ENCODE measurements around the gene TRAPPC3. TPM values are rescaled to one million over a fixed set of nuclear protein-coding genes. Genes with fewer than 3 reads are reported as not detected.

Gene TRAPPC3
- total and polyA plus RNA-seq, 2 experiments from 2014 or later = 45.6 to 55.9 TPM

- TF ChIP-seq REST (IDR thresholded peaks at IDR 0.05; ENCODE audit: unreplicated experiment) (no peak), CTCF (conservative IDR thresholded peaks at IDR 0.05; ENCODE audit: low read depth in 2 of 2) (no peak), CREB1 (CRISPR knock-in tag; IDR thresholded peaks at IDR 0.05; ENCODE audit: low read depth) (no peak), JUNB (IDR thresholded peaks at IDR 0.05; ENCODE audit: unreplicated experiment) (no peak), ETS1 (IDR thresholded peaks at IDR 0.05) (no peak), ZNF114 (CRISPR knock-in tag; IDR thresholded peaks at IDR 0.05) (no peak), ZNF331 (CRISPR knock-in tag; IDR thresholded peaks at IDR 0.05; ENCODE audit: low read depth) (no peak), EZH2phosphoT487 (IDR thresholded peaks at IDR 0.05; ENCODE audit: unreplicated experiment) (no peak), STAT1 (IDR thresholded peaks at IDR 0.05; ENCODE audit: unreplicated experiment) (no peak)
Measured at GRCh38 chr1:36119456-36119855, 29.8 kb downstream of the TRAPPC3 start (continued).

GRCh38 chr1:36118447-36119204 is 30.7 kb downstream of the TRAPPC3 start:
- H3K79me2 ChIP-seq (replicated peaks; ENCODE audit: insufficient read depth) = no peaks in the 10 kb centered on the region
- Mint-ChIP-seq H3K4me1 (peaks cover 6% of the 10 kb centered on the region), H3K27me3 (ENCODE audit: insufficient read depth, low read depth, poor library complexity) (peaks cover 17% of the 10 kb centered on the region), H3K9me3 (no peaks in the 10 kb centered on the region), H3K4me3 (no peak overlapping the region), H3K27ac (no peak overlapping the region), H3K36me3 (ENCODE audit: low read depth) (no peaks in the 10 kb centered on the region)
- no peaks in the 10 kb centered on the region for H3F3A ChIP-seq (replicated peaks; ENCODE audit: low read depth)
- peaks cover 15% of the 10 kb centered on the region for H3K27me3 ChIP-seq (ENCODE audit: insufficient read depth)
- TF ChIP-seq STAT1 (IDR thresholded peaks at IDR 0.05; ENCODE audit: unreplicated experiment) (no peak), ETS1 (IDR thresholded peaks at IDR 0.05) (no peak), ZNF114 (CRISPR knock-in tag; IDR thresholded peaks at IDR 0.05) (no peak), POLR2AphosphoS5 (IDR thresholded peaks at IDR 0.05; ENCODE audit: low read depth) (no peak), NANOG (IDR thresholded peaks at IDR 0.05; ENCODE audit: borderline replicate concordance) (no peak), CREB1 (CRISPR knock-in tag; IDR thresholded peaks at IDR 0.05; ENCODE audit: low read depth) (no peak), CTCF (conservative IDR thresholded peaks at IDR 0.05; ENCODE audit: low read depth in 2 of 2) (no peak), JUNB (IDR thresholded peaks at IDR 0.05; ENCODE audit: unreplicated experiment) (no peak)
- H2AFZ ChIP-seq = peak overlapping the region; percentile 72; the same call in 1 of the 2 replicates
- DNase-seq (ENCODE audit: low spot score) (no peak), ATAC-seq (peak; percentile 49)
- H3K9me2 ChIP-seq (ENCODE audit: insufficient read depth) = no peaks in the 10 kb centered on the region
- no peaks in the 10 kb centered on the region for H4K20me1 ChIP-seq (replicated peaks; ENCODE audit: insufficient read depth)
- no peaks in the 10 kb centered on the region for H3K36me3 ChIP-seq (ENCODE audit: insufficient read depth)
- no peak overlapping the region for H3K4me3 ChIP-seq
- no peak overlapping the region for H3K4me2 ChIP-seq
- H3K27ac ChIP-seq (ENCODE audit: low read depth) = no peak overlapping the region
- no peaks in the 10 kb centered on the region for H3K4me1 ChIP-seq (ENCODE audit: insufficient read depth)
